SK-N-MC (cell line): ENCODE data around the gene ANTXR1.

Experiments
- EZH2 ChIP-seq: fragments of 200-600 bp; sonication (generic); IDR thresholded peaks from one replicate; pipeline ENCODE4 v1.6.1; 2017; ENCODE audit warnings: antibody characterized with exemption
- FOXP2 ChIP-seq: optimal IDR thresholded peaks from 2 replicates; pipeline ENCODE3; 2011; ENCODE audit warnings: mild to moderate bottlenecking, moderate library complexity; ENCODE audit not compliant: insufficient read depth; ENCODE audit errors: extremely low read length, control extremely low read depth
- POLR2AphosphoS5 ChIP-seq: IDR thresholded peaks from 2 replicates; pipeline ENCODE4 v1.6.1; 2012; ENCODE audit warnings: mild to moderate bottlenecking, low read depth, low read length, borderline replicate concordance

DNA sequence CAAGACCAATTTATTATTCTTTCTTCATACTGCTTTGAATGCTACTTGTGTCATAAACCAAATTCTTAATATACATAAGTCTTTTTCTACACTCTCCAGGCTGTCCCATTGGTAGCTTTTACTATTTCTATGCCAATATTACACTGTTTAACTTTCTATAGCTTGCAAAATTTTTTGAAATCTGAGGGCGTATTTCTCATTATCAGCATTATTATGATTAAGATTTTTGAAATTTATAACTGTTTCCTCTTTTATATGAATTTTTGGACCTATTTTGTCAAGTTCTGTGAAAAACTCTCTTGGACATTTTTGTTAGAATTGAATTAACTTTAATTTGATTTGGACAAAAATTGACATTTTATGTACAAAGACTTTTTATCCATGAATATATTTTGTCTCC lies 275.4 kb downstream of the ANTXR1 start:
- TF ChIP-seq EZH2 (no peak), POLR2AphosphoS5 (no peak), FOXP2 (no peak)
